SHP77 (cell line): Measurements from ENCODE around the gene PARP16.

Experiments
- DNase-seq, 2 experiments: peaks; one replicate each; lab custom pipeline; 2025; lab: John Stamatoyannopoulos, UW

The PARP16 gene

DNA sequence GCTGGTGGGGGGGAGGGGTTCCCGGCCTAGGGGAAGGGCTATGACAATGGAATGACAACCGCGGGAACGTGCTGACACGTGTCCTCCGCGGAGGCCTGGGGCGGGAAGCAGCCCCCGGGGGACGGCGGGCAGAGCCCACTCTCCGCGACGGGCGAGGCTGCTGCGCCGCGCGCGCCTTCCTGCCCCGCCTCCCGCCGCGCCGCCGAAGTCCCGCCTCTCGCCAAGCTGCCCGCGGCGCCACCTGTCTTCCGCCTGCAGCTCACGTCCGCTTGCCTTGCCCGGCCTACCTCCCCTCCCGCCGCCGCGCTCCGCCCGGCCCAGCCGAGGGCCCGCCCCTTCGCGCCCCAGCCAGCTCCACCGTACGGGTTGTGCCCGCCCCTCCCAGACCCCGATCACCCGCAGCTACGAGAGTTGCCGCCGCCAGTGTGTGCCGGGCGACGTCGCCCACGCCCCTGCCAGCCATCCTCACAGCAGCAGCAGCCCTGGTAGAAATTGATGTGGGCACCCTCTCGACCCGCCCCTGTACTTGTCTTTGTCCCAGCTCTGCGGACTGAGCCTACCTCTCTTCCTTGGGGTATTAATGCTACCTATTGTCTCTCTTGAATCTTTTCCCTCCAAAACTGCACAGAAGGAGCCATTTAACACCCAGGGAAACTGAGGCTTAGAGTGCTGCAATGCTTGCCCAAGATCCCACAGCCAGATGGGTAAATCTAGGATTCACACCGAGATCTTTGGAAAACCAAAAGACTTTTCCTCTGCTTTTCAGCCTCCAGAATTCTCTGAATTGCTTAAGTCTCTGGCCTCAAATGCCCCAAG lies at the start of gene PARP16:
TSS of gene PARP16 (minus strand) at position 180 of the 816 bp plus-strand sequence. CDS start 457 bp downstream, outside the sequence.
- DNase-seq, result peak; percentile 94 to 96

DNA sequence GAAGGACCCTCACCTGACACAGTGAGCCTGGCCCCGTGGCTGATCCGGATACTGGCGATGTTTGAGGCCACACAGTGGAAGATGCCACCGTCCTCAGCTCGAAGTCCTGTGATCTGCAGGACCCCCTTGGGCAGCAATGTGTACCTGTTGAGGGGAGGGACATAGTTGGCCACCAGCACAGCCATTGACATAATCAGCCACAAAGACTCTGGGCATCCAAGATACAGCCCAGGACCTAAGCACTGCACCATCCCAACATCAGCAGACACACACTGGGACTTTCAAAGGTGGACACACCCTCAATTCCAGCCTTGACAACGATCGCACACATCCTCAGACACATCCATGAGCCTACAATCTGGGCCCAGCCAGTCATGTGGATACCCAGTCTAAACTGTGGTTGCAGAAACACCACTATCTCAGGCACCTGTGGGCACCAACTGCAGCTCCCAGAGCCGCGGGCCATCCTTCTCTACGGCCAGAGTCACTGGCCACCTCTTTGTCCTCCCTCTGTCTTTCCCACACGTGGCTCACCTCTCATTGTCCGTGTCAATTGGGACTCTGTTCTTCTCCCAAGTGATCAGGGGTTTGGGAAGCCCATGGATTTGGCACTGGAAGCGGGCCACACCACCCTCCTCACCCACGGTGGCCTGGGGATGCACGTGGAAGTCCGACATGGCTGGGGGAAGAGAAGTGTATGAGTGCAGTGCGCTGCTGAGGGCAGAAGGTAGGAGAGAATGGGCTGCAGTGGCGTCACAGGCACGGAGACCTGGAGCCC lies 48.8 kb upstream of the PARP16 start:
- DNase-seq, result no peak

DNA sequence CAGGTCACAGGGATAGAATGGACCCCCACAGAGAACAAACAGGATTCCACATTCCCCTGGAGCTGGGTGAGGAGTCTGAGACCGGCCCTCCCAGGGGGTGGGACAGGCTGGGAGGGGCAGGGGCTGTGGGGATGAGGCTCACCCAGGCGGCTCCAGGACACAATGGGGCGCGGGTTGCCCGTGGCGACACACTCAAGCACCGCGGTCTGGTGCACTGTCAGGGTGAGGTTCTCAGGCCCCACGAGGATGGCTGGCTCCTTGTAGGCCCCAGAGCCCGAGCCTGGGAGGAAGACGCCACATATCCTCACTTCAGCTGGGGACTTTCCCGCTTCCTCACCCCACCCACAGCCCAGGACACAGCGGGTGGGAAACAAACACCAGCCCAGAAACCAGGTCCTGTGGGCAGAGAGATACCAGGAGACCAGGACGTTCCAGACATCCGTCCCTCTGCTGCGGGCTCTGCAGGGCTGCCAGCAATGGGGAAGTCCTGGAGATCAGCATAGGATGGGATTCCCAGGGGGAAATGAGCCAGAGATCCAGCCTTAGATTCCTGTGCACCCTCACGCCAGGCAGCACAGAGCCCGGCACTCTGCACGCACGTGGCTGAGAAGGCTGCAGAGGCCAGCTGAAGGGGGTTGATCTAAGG lies 48.0 kb upstream of the PARP16 start:
- DNase-seq, result no peak

DNA sequence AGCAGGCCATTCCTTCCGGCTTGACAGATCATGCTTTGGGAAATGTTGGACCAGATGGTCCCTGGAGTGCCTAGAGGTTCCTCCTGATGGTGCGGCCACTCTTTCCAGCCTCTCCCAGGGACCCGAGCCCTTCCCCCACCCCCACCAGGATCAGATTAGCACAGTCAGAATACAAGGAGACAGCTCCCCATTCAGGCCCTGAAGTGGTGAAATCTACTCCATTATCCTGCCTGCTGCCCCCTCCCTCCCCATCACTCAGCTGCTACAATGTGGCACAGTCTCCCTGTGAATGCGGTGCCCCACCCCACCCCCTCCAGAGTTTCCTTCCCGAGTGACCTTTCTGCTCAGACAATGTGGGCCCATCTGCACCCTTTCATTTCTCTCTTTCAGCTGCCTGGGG lies 47.2 kb upstream of the PARP16 start:
- no peak for DNase-seq

DNA sequence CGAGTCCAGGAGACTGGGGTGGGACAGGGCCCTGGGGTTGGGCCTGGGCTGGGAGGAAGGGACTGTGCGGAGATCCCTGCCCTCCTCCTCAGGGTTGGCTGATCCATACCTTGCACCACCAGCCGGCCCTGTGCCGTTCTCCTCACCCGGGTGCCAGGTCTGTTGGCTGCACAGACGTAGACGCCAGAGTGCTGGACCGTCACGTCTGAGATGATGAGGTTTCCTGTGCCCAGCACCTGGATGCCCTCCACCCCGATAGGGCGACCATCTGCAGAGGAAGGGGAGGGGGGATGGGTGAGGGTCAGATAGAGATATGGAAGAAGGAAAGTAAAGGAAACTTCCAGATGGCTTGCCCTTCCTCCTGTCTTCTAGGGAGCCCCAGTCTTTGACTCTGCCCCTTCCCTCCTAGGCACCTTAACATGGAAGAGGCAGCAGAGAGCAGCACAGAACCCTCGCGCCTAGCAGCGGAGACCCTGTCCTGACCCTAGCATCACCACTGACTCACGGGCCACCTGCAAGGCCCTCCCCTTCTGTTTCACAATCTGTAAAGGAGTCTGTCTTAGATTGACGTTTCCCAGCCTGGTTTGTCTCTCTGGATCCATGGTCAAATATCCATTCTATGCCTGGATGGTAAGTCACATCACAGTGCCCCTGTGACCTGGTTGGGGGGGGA lies 46.6 kb upstream of the PARP16 start:
- DNase-seq, result no peak

DNA sequence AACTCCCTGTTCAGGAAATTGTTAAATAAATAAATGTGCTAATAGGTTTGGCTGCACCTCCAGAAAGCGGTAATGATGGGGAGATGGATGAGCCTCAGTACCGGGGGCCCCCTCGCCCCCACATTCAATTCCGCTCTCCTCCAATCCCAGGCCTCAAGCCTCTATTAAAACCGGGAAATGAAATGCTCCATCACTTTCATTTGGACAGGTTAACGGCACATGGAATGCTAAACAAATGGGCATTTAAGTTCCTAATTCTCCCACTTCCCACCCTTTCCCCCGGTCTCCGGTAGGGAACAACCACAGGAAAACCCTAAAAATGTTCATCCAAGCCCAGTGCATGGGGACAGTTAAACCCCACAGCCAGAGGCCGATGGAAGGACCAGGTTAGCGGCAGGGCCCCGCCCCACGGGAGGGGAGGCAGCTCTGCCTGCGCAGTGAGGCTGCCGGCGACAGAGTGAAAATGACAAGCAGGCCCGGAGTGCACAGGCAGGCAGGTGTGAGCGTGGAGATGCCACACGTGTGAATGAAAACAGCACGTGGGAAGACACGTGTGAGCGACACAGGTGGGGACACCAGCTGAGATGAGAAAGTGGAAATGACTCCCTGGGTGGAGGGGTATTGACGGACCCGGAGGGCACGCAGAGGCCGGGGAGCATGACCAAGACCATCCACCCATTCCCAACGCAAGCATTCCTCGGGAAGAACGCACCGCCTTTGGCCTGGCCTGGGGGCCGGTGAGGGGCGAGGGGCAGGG lies 45.9 kb upstream of the PARP16 start:
- DNase-seq, result no peak

GRCh38 chr15:65331811-65332210 lies 45.1 kb upstream of the PARP16 start:
- no peak for DNase-seq

DNA sequence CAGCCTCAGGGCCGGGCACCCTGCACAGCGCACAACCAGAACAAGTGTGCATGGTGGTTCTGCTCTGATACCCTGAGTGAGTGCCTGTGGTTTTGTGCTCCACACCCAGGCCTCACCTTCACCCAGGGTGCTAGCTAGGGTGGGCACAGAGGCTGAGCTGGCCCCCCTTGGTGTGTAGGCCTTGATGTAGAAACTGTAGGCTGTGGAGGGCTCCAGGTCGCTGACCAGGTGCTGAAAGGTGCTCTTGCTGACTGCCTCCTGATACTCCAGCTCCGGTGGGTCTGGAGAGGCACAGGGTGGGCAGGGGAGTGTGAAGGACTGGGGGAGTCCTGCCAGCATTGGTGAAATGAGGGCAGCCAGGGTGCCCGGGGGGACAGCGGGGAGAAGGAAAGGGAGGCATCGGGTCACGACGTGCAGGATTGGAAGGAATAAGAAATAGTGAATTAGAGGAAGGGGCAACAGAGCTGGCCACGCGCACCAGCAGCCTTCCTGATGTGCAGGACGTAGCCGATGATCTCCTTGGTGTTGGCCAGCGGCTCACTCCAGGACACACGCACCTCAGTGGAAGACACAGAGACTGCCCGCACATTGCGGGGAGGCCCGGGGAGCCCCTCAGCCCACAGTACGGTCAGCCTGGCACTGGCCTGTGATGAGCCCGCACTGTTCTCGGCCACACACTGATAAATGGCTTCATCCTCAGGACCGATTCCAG lies 44.4 kb upstream of the PARP16 start:
- no peak for DNase-seq

- DNase-seq, result no peak
Measured at GRCh38 chr15:65329984-65330735, 43.5 kb upstream of the PARP16 start.

DNA sequence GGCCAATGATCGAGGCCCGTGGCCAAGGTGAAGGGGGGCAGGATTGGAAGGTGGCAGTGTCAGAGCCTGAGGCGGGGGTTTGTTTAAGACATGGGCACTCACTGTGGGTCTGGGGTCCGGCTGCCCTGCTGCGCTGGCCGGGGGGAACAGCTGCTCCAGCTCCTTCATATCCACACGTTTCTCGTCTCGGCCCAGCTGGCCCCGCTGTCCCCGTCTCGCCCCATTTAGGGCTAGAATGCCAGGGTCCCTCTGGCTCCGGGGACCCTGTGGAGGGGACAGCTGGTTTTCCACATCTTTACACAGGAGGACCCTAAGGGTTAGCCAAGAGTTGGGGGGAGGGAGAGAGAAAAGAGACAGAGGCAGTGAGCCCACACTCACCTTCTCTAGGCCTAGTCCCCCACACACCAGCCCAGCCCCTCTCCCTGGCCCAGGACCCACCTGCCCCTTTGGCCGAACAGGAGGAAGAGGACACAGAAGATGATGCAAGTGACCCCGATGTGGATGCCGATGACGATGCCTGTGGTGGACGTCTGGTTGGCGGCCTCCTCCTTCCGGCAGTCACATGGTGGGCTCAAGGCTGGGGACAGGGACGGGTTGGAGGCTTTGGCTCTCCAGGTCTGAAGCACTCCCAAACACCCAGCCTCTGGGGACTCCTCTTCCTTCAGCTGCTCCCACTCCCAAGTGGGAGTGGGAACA lies 42.8 kb upstream of the PARP16 start:
- DNase-seq, result no peak

- no peak for DNase-seq
Measured at GRCh38 chr15:65328506-65329287, 42.0 kb upstream of the PARP16 start.

- no peak for DNase-seq
Measured at GRCh38 chr15:65327651-65328393, 41.1 kb upstream of the PARP16 start.

- no peak for DNase-seq
Measured at GRCh38 chr15:65326818-65327217, 40.1 kb upstream of the PARP16 start.

DNA sequence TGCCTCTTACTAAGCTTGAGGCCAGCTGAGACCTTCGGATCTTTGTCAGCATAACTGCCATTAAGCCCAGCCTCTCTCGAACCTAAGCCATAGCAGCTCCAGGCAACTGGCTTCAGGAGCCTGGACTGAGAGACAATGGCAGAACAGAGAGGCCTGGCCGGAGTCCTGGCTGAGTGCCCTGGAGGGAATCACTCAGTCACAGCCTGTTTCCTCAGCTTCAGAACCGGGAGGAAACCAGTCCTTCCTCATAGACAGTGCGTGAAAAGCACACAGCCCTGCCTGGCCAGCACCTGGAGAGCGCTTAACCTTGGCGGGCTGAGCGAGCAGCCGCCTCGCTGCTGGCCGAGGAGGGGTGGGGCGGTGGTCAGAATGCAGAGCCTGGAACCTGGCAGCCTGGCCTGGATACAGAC lies 39.4 kb upstream of the PARP16 start:
- peak; percentile 41 to 64 for DNase-seq

GRCh38 chr15:65323071-65323511 lies 36.4 kb upstream of the PARP16 start:
- DNase-seq, result peak; percentile 87 to 91

DNA sequence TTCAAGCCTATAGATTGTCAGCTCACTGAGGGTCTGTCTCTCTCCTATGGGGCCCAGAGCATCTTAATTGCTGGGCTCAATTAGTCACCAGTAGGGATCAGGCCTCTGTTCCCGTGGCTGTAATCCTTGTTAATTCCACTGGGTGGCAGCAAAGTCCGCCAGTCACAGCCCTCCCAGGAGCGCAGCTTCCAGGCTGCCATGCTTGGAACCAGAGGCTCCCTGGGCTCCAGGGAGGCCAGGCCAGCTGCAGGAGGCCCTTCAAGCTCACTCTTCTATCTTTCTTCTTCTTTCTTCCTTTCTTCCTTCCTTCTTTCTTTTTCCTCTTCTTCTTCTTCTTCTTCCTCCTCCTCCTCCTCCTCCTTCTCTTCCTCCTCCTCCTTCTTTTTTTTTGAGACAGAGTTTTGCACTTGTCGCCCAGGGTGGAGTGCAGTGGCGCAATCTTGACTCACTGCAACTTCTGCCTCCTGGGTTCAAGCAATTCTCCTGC lies 32.2 kb upstream of the PARP16 start:
- peak; percentile 81 to 86 for DNase-seq

- peak in 1 of 2 experiments; percentile 61 for DNase-seq
Measured at GRCh38 chr15:65312400-65312916, 25.8 kb upstream of the PARP16 start.
